HepG2 (cell line): Measurements from ENCODE around the gene ALDH1A1. TPM values are rescaled to one million over a fixed set of nuclear protein-coding genes. Genes with fewer than 3 reads are reported as not detected.

Experiments
- ATAC-seq: fragments of 200-7000 bp; cut with Tn5 transposase; 3 replicates; pipeline ENCODE4 v1.9.1; 2020; ENCODE audit warnings: mild to moderate bottlenecking, moderate library complexity
- BruUV-seq: library from RNA; stranded (reverse); fragments of 400-500 nt; replicated peaks from 2 replicates; lab custom pipeline; 2021; lab: Mats Ljungman, UMichigan
- CTCF ChIA-PET: fragments of 300-600 bp; formaldehyde crosslinking; extraction: SDS; loops from one replicate; lab custom pipeline; 2021; ENCODE audit warnings: low total read pairs, inconsistent platforms, low intra/inter-chr PET ratio; lab: Yijun Ruan, JAX
- POLR2A ChIA-PET: fragments of 350-600 bp; sonication (Branson Sonifier 250); formaldehyde crosslinking; loops from one replicate; lab custom pipeline; 2020; ENCODE audit warnings: antibody characterized with exemption, inconsistent platforms; lab: Yijun Ruan, JAX
- DNase-seq: peaks from one replicate; pipeline ENCODE4 v3.0.0-alpha.2; 2015; ENCODE audit warnings: low spot score
- FAIRE-seq: peaks from 3 replicates; lab custom pipeline; 2011; peaks lifted over from hg19 to GRCh38; lab: Jason Lieb, UNC
- H2AFZ ChIP-seq: one replicate; pipeline ENCODE4 v1.6.1; 2011; ENCODE audit warnings: low read length, inconsistent platforms
- H3K27ac ChIP-seq: fragments of 300-600 bp; 3 replicates; pipeline ENCODE4 v1.8.0; 2011; ENCODE audit warnings: mixed run types, mild to moderate bottlenecking, mixed read lengths, low read length, inconsistent platforms; ENCODE audit not compliant: insufficient read depth; ENCODE audit errors: extremely low read length
- H3K27me3 ChIP-seq, 2 experiments: fragments of 200-600 bp in 1 of 2; 2 replicates in 1 of 2; 3 replicates in 1 of 2; pipeline versions ENCODE4 v1.6.0 to v1.8.0; 2011; ENCODE audit warnings: low read length in 2 of 2, mild to moderate bottlenecking in 2 of 2, moderate library complexity in 2 of 2, inconsistent platforms in 1 of 2; ENCODE audit not compliant: insufficient read depth in 2 of 2, control insufficient read depth in 1 of 2
- H3K36me3 ChIP-seq, 2 experiments: fragments of 200-600 bp in 1 of 2; replicated peaks in 1 of 2; 2 replicates in 1 of 2; 3 replicates in 1 of 2; pipeline versions ENCODE4 v1.5.1 to v1.8.0; 2011; ENCODE audit warnings: low read length in 2 of 2, inconsistent platforms in 1 of 2; ENCODE audit not compliant: insufficient read depth in 2 of 2, control insufficient read depth in 1 of 2
- H3K4me1 ChIP-seq: 2 replicates; pipeline ENCODE4 v1.5.1; 2012; ENCODE audit warnings: low read length, inconsistent platforms; ENCODE audit not compliant: insufficient read depth
- H3K4me2 ChIP-seq: 2 replicates; pipeline ENCODE4 v1.6.0; 2011; ENCODE audit warnings: low read depth, low read length, inconsistent platforms
- H3K4me3 ChIP-seq, 3 experiments: fragments of 200-600 bp in 1 of 3; sonication (generic), shearing (Covaris generic) in 1 of 3; replicated peaks in 1 of 3; 2 replicates each; pipeline ENCODE4 v1.5.1; 2011 to 2016; ENCODE audit warnings: low read length in 3 of 3, inconsistent platforms in 2 of 3, low read depth in 2 of 3, mild to moderate bottlenecking in 2 of 3, control low read depth in 1 of 3, mixed read lengths in 1 of 3; ENCODE audit not compliant: insufficient read depth in 1 of 3
- H3K79me2 ChIP-seq: one replicate; pipeline ENCODE4 v1.6.1; 2011; ENCODE audit warnings: low read length, inconsistent platforms; ENCODE audit not compliant: insufficient read depth
- H3K9ac ChIP-seq: 2 replicates; pipeline ENCODE4 v1.6.0; 2011; ENCODE audit warnings: mild to moderate bottlenecking, low read depth, low read length, inconsistent platforms; ENCODE audit not compliant: insufficient read depth
- H3K9me3 ChIP-seq: 2 replicates; pipeline ENCODE4 v1.5.1; 2012; ENCODE audit warnings: mild to moderate bottlenecking, low read length
- H4K20me1 ChIP-seq: 2 replicates; pipeline ENCODE4 v1.6.0; 2011; ENCODE audit warnings: inconsistent platforms, mild to moderate bottlenecking, low read length, moderate library complexity; ENCODE audit not compliant: insufficient read depth
- MED13 ChIP-seq: sonication (generic); formaldehyde crosslinking; IDR thresholded peaks from 2 replicates; pipeline ENCODE4 v1.5.0; 2020; ENCODE audit warnings: missing genetic modification reagents
- NR1H2 ChIP-seq: sonication (generic); formaldehyde crosslinking; IDR thresholded peaks from 2 replicates; pipeline ENCODE4 v1.8.1; 2022; ENCODE audit warnings: low read depth, missing genetic modification reagents, borderline replicate concordance
- SRY ChIP-seq: sonication (generic); formaldehyde crosslinking; IDR thresholded peaks from 2 replicates; pipeline ENCODE4 v1.8.0; 2022; ENCODE audit warnings: mild to moderate bottlenecking, missing genetic modification reagents
- ZNF326 ChIP-seq: sonication (generic); formaldehyde crosslinking; IDR thresholded peaks from 2 replicates; pipeline ENCODE4 v1.4.0; 2020; ENCODE audit warnings: missing genetic modification reagents, borderline replicate concordance
- ZNF567 ChIP-seq: sonication (generic); formaldehyde crosslinking; IDR thresholded peaks from 2 replicates; pipeline ENCODE4 v1.8.1; 2023; ENCODE audit warnings: mild to moderate bottlenecking, missing genetic modification reagents, borderline replicate concordance
- ZNF646 ChIP-seq: sonication (generic); formaldehyde crosslinking; IDR thresholded peaks from 2 replicates; pipeline ENCODE4 v1.9.0; 2021; ENCODE audit warnings: mild to moderate bottlenecking, missing genetic modification reagents
- ZNF766 ChIP-seq: sonication (generic); formaldehyde crosslinking; IDR thresholded peaks from 2 replicates; pipeline ENCODE4 v1.5.0; 2020; ENCODE audit warnings: missing genetic modification reagents, borderline replicate concordance
- ZNF839 ChIP-seq: sonication (generic); formaldehyde crosslinking; IDR thresholded peaks from 2 replicates; pipeline ENCODE4 v1.4.0; 2020; ENCODE audit warnings: missing genetic modification reagents, mild to moderate bottlenecking, borderline replicate concordance
- WGBS: methylation state at CpG from one replicate; pipeline ENCODE4 v1.1.6; 2017; ENCODE audit warnings: low lambda C conversion rate; 5-methylcytosine and 5-hydroxymethylcytosine counted together
- in situ Hi-C: cut with HindIII; loops from 2 replicates; pipeline ENCODE4 v1.10.0; 2017; ENCODE audit warnings: low pct_unique_long_range_greater_than_20kb; ENCODE audit not compliant: extremely low pct_ligation_motif_present
- intact Hi-C: fragments of 100-400 bp; cut with micrococcal nuclease; formaldehyde crosslinking; loops from one replicate; pipeline ENCODE4 v1.10.0; 2022; ENCODE audit not compliant: unreplicated experiment
- polyA plus RNA-seq, 8 experiments: library from polyadenylated mRNA; depleted of rRNA in 3 of 8; stranded (reverse) in 7 of 8; unstranded in 1 of 8; fragments of >200 nt; fragmentation: Illumina TruSeq in 4 of 8; extraction: Trizol in 4 of 8; gene quantifications; 2 replicates each; pipeline versions ENCODE4 v1.2.1 to v1.2.3, GENCODE V29; 2011 to 2016; ENCODE audit warnings: low read depth in 4 of 8, missing spikeins in 1 of 8, mixed read lengths in 1 of 8; ENCODE audit not compliant: insufficient read depth in 1 of 8
- total RNA-seq, 5 experiments: library from RNA; depleted of rRNA; stranded (reverse); fragments of >200 nt; fragmentation: Illumina TruSeq; extraction: Trizol; gene quantifications; 2 replicates each; pipeline ENCODE4 v1.2.3, GENCODE V29; 2016; ENCODE audit warnings: low read depth in 1 of 5
- TF ChIP-seq, protein P1 (sequence below): sonication (generic); formaldehyde crosslinking; IDR thresholded peaks from 2 replicates; pipeline ENCODE4 v1.4.0; 2020; ENCODE audit warnings: mild to moderate bottlenecking, missing genetic modification reagents

Gene ALDH1A1
- total and polyA plus RNA-seq, 2 of the 13 experiments (the other 11 are each of a cell fraction or from before 2014, with no cell fraction given), result 88.2 to 439 TPM

DNA sequence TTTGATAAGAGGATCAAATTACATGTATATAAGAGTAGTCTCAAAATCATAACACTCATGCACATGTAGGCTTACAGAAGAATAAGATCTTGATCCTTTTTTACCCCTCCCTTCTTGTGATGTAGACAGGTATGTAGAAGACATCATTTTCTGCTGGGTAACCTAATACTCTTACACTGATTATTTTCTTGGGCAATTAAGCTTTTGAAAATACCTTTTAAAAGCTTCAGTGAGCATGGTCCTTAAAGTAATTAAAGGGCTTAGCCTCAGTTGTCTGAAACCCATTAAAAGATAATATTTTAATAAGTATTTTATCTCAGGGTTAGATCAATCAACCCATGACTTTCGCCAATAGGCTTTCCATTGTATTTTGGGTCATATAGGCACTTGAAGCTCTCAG is 50.6 kb downstream of the ALDH1A1 start:
- no TSS peak for BruUV-seq
- CTCF ChIA-PET, result no interaction called here
- intact Hi-C loops, result no loop called here
- no peak for TF ChIP-seq ZNF646 (CRISPR knock-in tag)
- TF ChIP-seq SRY (CRISPR knock-in tag), result no peak
- no peak for TF ChIP-seq ZNF839 (CRISPR knock-in tag)
- TF ChIP-seq ZNF326 (CRISPR knock-in tag), result no peak
- no peak for TF ChIP-seq ZNF766 (CRISPR knock-in tag)
- no peak for TF ChIP-seq NR1H2 (CRISPR knock-in tag)
- TF ChIP-seq, protein P1, sequence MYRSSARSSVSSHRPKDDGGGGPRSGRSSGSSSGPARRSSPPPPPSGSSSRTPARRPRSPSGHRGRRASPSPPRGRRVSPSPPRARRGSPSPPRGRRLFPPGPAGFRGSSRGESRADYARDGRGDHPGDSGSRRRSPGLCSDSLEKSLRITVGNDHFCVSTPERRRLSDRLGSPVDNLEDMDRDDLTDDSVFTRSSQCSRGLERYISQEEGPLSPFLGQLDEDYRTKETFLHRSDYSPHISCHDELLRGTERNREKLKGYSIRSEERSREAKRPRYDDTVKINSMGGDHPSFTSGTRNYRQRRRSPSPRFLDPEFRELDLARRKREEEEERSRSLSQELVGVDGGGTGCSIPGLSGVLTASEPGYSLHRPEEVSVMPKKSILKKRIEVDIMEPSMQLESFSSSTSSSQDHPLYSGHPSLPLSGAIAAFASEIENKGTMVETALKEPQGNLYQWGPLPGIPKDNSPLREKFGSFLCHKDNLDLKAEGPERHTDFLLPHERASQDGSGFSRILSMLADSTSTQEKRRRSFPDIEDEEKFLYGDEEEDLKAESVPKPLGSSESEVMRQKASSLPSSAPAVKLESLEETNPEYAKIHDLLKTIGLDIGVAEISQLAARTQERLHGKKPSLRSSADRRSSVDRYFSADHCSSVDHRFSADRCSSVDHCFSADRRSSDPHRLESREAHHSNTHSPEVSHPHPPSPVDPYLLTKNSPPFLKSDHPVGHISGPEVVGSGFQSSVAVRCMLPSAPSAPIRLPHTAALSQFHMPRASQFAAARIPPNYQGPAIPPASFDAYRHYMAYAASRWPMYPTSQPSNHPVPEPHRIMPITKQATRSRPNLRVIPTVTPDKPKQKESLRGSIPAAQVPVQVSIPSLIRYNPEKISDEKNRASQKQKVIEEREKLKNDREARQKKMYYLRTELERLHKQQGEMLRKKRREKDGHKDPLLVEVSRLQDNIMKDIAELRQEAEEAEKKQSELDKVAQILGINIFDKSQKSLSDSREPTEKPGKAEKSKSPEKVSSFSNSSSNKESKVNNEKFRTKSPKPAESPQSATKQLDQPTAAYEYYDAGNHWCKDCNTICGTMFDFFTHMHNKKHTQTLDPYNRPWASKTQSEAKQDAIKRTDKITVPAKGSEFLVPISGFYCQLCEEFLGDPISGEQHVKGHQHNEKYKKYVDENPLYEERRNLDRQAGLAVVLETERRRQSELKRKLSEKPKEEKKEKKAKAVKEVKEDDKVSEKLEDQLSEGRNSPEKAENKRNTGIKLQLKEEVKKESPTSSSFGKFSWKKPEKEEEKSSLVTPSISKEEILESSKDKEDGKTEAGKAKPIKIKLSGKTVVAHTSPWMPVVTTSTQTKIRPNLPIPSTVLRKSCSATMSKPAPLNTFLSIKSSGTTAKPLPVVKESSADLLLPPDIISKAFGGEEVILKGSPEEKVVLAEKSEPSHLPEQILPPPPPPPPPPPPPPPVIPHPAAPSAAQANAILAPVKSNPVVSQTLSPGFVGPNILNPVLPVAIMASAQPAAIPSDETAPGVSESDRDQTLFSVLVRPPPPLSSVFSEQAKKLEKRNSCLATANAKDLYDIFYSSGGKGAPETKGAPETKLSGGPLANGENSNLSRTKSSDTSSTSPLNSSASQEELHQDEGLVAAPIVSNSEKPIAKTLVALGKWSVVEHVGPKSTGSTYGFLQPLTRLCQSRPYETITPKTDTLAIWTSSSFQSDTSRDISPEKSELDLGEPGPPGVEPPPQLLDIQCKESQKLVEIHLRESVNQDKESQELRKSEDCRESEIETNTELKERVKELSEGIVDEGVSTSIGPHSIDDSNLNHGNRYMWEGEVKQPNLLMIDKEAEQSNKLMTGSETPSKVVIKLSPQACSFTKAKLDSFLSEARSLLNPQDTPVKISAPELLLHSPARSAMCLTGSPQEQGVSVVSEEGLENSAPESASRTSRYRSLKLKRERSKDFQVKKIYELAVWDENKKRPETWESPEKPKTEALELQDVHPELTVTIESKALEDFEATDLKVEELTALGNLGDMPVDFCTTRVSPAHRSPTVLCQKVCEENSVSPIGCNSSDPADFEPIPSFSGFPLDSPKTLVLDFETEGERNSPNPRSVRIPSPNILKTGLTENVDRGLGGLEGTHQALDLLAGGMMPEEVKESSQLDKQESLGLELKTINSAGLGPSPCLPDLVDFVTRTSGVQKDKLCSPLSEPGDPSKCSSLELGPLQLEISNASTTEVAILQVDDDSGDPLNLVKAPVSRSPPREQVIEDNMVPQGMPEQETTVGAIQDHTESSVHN, result no peak
- TF ChIP-seq ZNF567, result no peak
- no peak for TF ChIP-seq MED13

More for the DNA sequence above, 50.6 kb downstream of the ALDH1A1 start:
- in situ Hi-C loops, result no loop called here
- no peak overlapping the region for H3K27ac ChIP-seq
- POLR2A ChIA-PET, result no interaction called here
- FAIRE-seq (no peak), ATAC-seq (no peak), DNase-seq (no peak)
- no peaks in the 10 kb centered on the region for H3K9me3 ChIP-seq
- no peaks in the 10 kb centered on the region for H3K27me3 ChIP-seq
- WGBS, result 100% methylated on average over 1 of the region's 1 CpG
- peaks cover 4 to 42% of the 10 kb centered on the region in 2 experiments for H3K36me3 ChIP-seq
- no peak overlapping the region for H3K4me2 ChIP-seq
- no peak overlapping the region for H2AFZ ChIP-seq
- H4K20me1 ChIP-seq, result no peaks in the 10 kb centered on the region
- H3K4me1 ChIP-seq, result no peaks in the 10 kb centered on the region
- H3K79me2 ChIP-seq, result no peaks in the 10 kb centered on the region
- no peak overlapping the region for H3K4me3 ChIP-seq
- H3K9ac ChIP-seq, result no peak overlapping the region
